Neural cell (in vitro differentiated cells): Measurements from ENCODE around the gene REP15.
A peak's percentile ranks its signal among the peaks of the same experiment; 100 is the strongest.

Source experiments
- EP300 ChIP-seq: fragments of 450-650 bp; conservative IDR thresholded peaks from 2 replicates; pipeline ENCODE4 v1.6.1; 2014; ENCODE audit warnings: antibody characterized with exemption, mild to moderate bottlenecking, moderate library complexity; ENCODE audit not compliant: poor library complexity, severe bottlenecking
- EZH2 ChIP-seq: fragments of 200-600, 300-800 bp; shearing (Covaris generic), sonication (generic); IDR thresholded peaks from 2 replicates; pipeline ENCODE4 v1.6.1; 2014; ENCODE audit warnings: antibody characterized with exemption, low read length, borderline replicate concordance, mild to moderate bottlenecking; ENCODE audit not compliant: insufficient read depth, poor library complexity, severe bottlenecking
- MXI1 ChIP-seq: fragments of 450-650 bp; conservative IDR thresholded peaks from 2 replicates; pipeline ENCODE4 v1.6.1; 2014; ENCODE audit warnings: antibody characterized with exemption, mild to moderate bottlenecking; ENCODE audit not compliant: poor library complexity, severe bottlenecking
- POLR2AphosphoS5 ChIP-seq: IDR thresholded peaks from 2 replicates; pipeline ENCODE4 v1.6.1; 2012
- RAD21 ChIP-seq: fragments of 450-650 bp; conservative IDR thresholded peaks from 2 replicates; pipeline ENCODE4 v1.6.1; 2014; ENCODE audit warnings: antibody characterized with exemption, mild to moderate bottlenecking, moderate library complexity
- REST ChIP-seq: IDR thresholded peaks from 2 replicates; pipeline ENCODE4 v1.6.1; 2012; ENCODE audit warnings: borderline replicate concordance
- SMC3 ChIP-seq: fragments of 450-650 bp; conservative IDR thresholded peaks from 2 replicates; pipeline ENCODE4 v1.6.1; 2014; ENCODE audit warnings: antibody characterized with exemption, mild to moderate bottlenecking, moderate library complexity; ENCODE audit not compliant: poor library complexity
- TAF1 ChIP-seq: IDR thresholded peaks from 2 replicates; pipeline ENCODE4 v1.6.1; 2012; ENCODE audit warnings: low read depth
- TF ChIP-seq, protein P1 (sequence below): fragments of 450-650 bp; IDR thresholded peaks from 2 replicates; pipeline ENCODE4 v1.5.1; 2014; ENCODE audit warnings: antibody characterized with exemption, mild to moderate bottlenecking, moderate library complexity; ENCODE audit not compliant: poor library complexity, severe bottlenecking

GRCh38 chr12:27710592-27711316 is 14.5 kb downstream of the REP15 start, which contains the start of gene MRPS35:
- TF ChIP-seq POLR2AphosphoS5: peak; percentile 93
- peak; percentile 85 for TF ChIP-seq REST
- no peak for TF ChIP-seq EZH2
- TF ChIP-seq, protein P1, sequence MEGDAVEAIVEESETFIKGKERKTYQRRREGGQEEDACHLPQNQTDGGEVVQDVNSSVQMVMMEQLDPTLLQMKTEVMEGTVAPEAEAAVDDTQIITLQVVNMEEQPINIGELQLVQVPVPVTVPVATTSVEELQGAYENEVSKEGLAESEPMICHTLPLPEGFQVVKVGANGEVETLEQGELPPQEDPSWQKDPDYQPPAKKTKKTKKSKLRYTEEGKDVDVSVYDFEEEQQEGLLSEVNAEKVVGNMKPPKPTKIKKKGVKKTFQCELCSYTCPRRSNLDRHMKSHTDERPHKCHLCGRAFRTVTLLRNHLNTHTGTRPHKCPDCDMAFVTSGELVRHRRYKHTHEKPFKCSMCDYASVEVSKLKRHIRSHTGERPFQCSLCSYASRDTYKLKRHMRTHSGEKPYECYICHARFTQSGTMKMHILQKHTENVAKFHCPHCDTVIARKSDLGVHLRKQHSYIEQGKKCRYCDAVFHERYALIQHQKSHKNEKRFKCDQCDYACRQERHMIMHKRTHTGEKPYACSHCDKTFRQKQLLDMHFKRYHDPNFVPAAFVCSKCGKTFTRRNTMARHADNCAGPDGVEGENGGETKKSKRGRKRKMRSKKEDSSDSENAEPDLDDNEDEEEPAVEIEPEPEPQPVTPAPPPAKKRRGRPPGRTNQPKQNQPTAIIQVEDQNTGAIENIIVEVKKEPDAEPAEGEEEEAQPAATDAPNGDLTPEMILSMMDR: peak; percentile 25
- peak; percentile 82 for TF ChIP-seq TAF1
- peak; percentile 51 for TF ChIP-seq EP300
- TF ChIP-seq RAD21: peak; percentile 14
- TF ChIP-seq SMC3: no peak
- peak; percentile 98 for TF ChIP-seq MXI1
